GM23338 (cell line): Measurements from ENCODE around the gene NUDT2. TPM values are rescaled to one million over a fixed set of nuclear protein-coding genes. Genes with fewer than 3 reads are reported as not detected.

Experiments
- ATAC-seq: fragments of 200-7000 bp; cut with Tn5 transposase; 3 replicates; pipeline ENCODE4 v1.9.1; 2020
- DNase-seq: peaks from one replicate; pipeline ENCODE4 v3.0.0-alpha.2; 2015; ENCODE audit warnings: low spot score
- H2AFZ ChIP-seq: fragments of 200-600 bp; sonication (generic); 2 replicates; pipeline ENCODE4 v1.8.0; 2016; ENCODE audit warnings: antibody characterized with exemption, mild to moderate bottlenecking, moderate library complexity
- H3F3A ChIP-seq: fragments of 200-600 bp; sonication (generic); replicated peaks from 2 replicates; pipeline ENCODE4 v1.8.0; 2017; ENCODE audit warnings: antibody characterized with exemption, mixed run types, low read depth
- H3K27ac ChIP-seq: fragments of 200-600 bp; sonication (generic); 2 replicates; pipeline ENCODE4 v1.6.1; 2016; ENCODE audit warnings: low read depth
- H3K27me3 ChIP-seq: fragments of 200-600 bp; sonication (generic); 2 replicates; pipeline ENCODE4 v1.8.0; 2016; ENCODE audit warnings: mild to moderate bottlenecking, mixed run types, moderate library complexity; ENCODE audit not compliant: insufficient read depth
- H3K36me3 ChIP-seq: fragments of 200-600 bp; sonication (generic); 2 replicates; pipeline ENCODE4 v1.8.0; 2016; ENCODE audit warnings: mild to moderate bottlenecking; ENCODE audit not compliant: insufficient read depth
- H3K4me1 ChIP-seq: fragments of 200-600 bp; sonication (generic); 2 replicates; pipeline ENCODE4 v1.8.0; 2016; ENCODE audit warnings: mild to moderate bottlenecking, moderate library complexity; ENCODE audit not compliant: insufficient read depth
- H3K4me2 ChIP-seq: fragments of 200-600 bp; sonication (generic); 2 replicates; pipeline ENCODE4 v1.7.1; 2017; ENCODE audit warnings: mixed run types
- H3K4me3 ChIP-seq: fragments of 200-600 bp; sonication (generic); 2 replicates; pipeline ENCODE4 v1.6.1; 2016; ENCODE audit warnings: mixed run types
- H3K79me2 ChIP-seq: fragments of 200-600 bp; sonication (generic); replicated peaks from 2 replicates; pipeline ENCODE4 v1.8.0; 2017; ENCODE audit warnings: mild to moderate bottlenecking; ENCODE audit not compliant: insufficient read depth
- H3K9me2 ChIP-seq: fragments of 200-600 bp; sonication (generic); 2 replicates; pipeline ENCODE4 v1.8.0; 2017; ENCODE audit not compliant: insufficient read depth
- H4K20me1 ChIP-seq: fragments of 200-600 bp; sonication (generic); replicated peaks from 2 replicates; pipeline ENCODE4 v1.8.0; 2017; ENCODE audit warnings: mild to moderate bottlenecking; ENCODE audit not compliant: insufficient read depth
- H3K27ac Mint-ChIP-seq: 2 replicates; pipeline ENCODE4 v1.8.0; 2020; ENCODE audit warnings: inconsistent platforms, mild to moderate bottlenecking, moderate library complexity, mixed read lengths
- H3K27me3 Mint-ChIP-seq: 3 replicates; pipeline ENCODE4 v1.8.0; 2022; ENCODE audit warnings: low read depth, mild to moderate bottlenecking, moderate library complexity, mixed read lengths, inconsistent platforms; ENCODE audit not compliant: insufficient read depth, poor library complexity
- H3K36me3 Mint-ChIP-seq: 3 replicates; pipeline ENCODE4 v1.8.0; 2021; ENCODE audit warnings: low read depth, mild to moderate bottlenecking, inconsistent platforms, moderate library complexity, mixed read lengths
- H3K4me1 Mint-ChIP-seq: 3 replicates; pipeline ENCODE4 v1.8.0; 2020; ENCODE audit warnings: mild to moderate bottlenecking, inconsistent platforms, mixed read lengths
- H3K4me3 Mint-ChIP-seq: 3 replicates; pipeline ENCODE4 v1.8.0; 2021; ENCODE audit warnings: moderate library complexity, mild to moderate bottlenecking, inconsistent platforms, mixed read lengths
- H3K9me3 Mint-ChIP-seq: 3 replicates; pipeline ENCODE4 v1.8.0; 2020; ENCODE audit warnings: moderate library complexity, mild to moderate bottlenecking, inconsistent platforms, mixed read lengths
- CREB1 ChIP-seq: fragments of 250-450 bp; sonication (Bioruptor Pico); IDR thresholded peaks from 2 replicates; pipeline ENCODE4 v1.5.0; 2020; ENCODE audit warnings: low read depth, mild to moderate bottlenecking, moderate library complexity
- EZH2 ChIP-seq: fragments of 200-600 bp; sonication (generic); IDR thresholded peaks from one replicate; pipeline ENCODE4 v1.8.0; 2017; ENCODE audit warnings: antibody characterized with exemption, mild to moderate bottlenecking, low read depth; ENCODE audit not compliant: unreplicated experiment
- EZH2phosphoT487 ChIP-seq: fragments of 200-600 bp; sonication (generic); IDR thresholded peaks from one replicate; pipeline ENCODE4 v1.8.1; 2018; ENCODE audit warnings: antibody characterized with exemption; ENCODE audit not compliant: unreplicated experiment
- POLR2AphosphoS5 ChIP-seq: IDR thresholded peaks from 2 replicates; pipeline ENCODE4 v1.6.1; 2016; ENCODE audit warnings: antibody characterized with exemption, low read depth
- ZNF331 ChIP-seq: fragments of 250-450 bp; sonication (Bioruptor Pico); IDR thresholded peaks from 2 replicates; pipeline ENCODE4 v1.5.0; 2020; ENCODE audit warnings: low read depth, mild to moderate bottlenecking, moderate library complexity
- polyA plus RNA-seq: library from polyadenylated mRNA; unstranded; fragments of >200 nt; fragmentation: Nextera tagmentation; extraction: Ambion mirVana; gene quantifications from 2 replicates; pipeline ENCODE4 v1.2.1, GENCODE V29; 2016
- total RNA-seq: library from RNA; depleted of rRNA; stranded (reverse); fragments of >200 nt; shearing (Covaris generic); gene quantifications from 2 replicates; pipeline ENCODE4 v1.2.3, GENCODE V29; 2014
- TF ChIP-seq, protein P1 (sequence below): IDR thresholded peaks from 2 replicates; pipeline ENCODE4 v1.6.1; 2016; ENCODE audit warnings: antibody characterized with exemption
- TF ChIP-seq, protein P2 (sequence below): fragments of 250-450 bp; sonication (Bioruptor Pico); IDR thresholded peaks from 2 replicates; pipeline ENCODE4 v1.5.0; 2020; ENCODE audit warnings: mild to moderate bottlenecking, moderate library complexity

NUDT2 gene
- total and polyA plus RNA-seq, 2 experiments from 2014 or later = 9.5 to 16.4 TPM

GRCh38 chr9:34380511-34381315 is 51.3 kb downstream of the NUDT2 start:
- Histone ChIP-seq H3F3A (no peaks in the 10 kb centered on the region; the same call in 1 of the 2 replicates), H3K36me3 (no peaks in the 10 kb centered on the region), H3K4me3 (peak overlapping the region; percentile 67), H2AFZ (peak overlapping the region; percentile 100), H3K4me1 (peaks cover 14% of the 10 kb centered on the region), H3K4me2 (peak overlapping the region; percentile 97), H3K9me2 (no peaks in the 10 kb centered on the region), H4K20me1 (no peaks in the 10 kb centered on the region), H3K27me3 (peaks cover 46% of the 10 kb centered on the region), H3K27ac (no peak overlapping the region), H3K79me2 (no peaks in the 10 kb centered on the region)
- ATAC-seq (peak; percentile 61), DNase-seq (peak; percentile 83)
- Mint-ChIP-seq H3K27me3 (peaks cover 41% of the 10 kb centered on the region), H3K27ac (no peak overlapping the region), H3K9me3 (no peaks in the 10 kb centered on the region; the same call in 2 of the 3 replicates), H3K36me3 (no peaks in the 10 kb centered on the region), H3K4me3 (peak overlapping the region; percentile 89), H3K4me1 (peaks cover 13% of the 10 kb centered on the region)
- TF ChIP-seq POLR2AphosphoS5 = peak; percentile 51; the same call in 1 of the 2 replicates
- no peak for TF ChIP-seq EZH2

DNA sequence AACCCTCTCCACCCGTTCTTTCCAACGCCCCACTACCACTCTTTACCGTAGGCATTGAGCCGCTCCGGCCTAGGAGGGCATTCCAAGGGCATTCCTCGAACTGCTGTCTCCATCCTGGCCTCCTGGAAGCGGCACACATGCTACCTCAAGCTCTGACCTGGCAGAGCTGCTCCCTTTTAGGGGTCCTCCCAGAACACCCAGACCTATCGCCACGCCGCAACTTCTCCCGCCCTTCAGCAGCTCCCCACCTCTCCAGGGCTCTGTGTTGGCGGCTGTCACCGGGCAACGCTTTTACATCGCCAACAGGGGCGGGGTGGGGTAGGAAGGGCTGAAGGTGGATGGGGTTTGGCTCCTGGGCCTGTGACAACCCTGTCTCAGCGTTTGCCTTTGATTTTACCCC is 52.0 kb downstream of the NUDT2 start:
- Histone ChIP-seq H2AFZ (peak overlapping the region; percentile 99), H3K4me3 (peak overlapping the region; percentile 67), H3K4me2 (peak overlapping the region; percentile 97), H3K79me2 (no peaks in the 10 kb centered on the region), H4K20me1 (no peaks in the 10 kb centered on the region), H3K27me3 (peaks cover 44% of the 10 kb centered on the region), H3K27ac (no peak overlapping the region), H3K36me3 (no peaks in the 10 kb centered on the region), H3K4me1 (peaks cover 10% of the 10 kb centered on the region), H3K9me2 (no peaks in the 10 kb centered on the region), H3F3A (no peaks in the 10 kb centered on the region; the same call in 1 of the 2 replicates)
- Mint-ChIP-seq H3K27ac (no peak overlapping the region), H3K4me1 (peaks cover 10% of the 10 kb centered on the region), H3K4me3 (peak overlapping the region; percentile 89), H3K27me3 (peaks cover 37% of the 10 kb centered on the region), H3K9me3 (no peaks in the 10 kb centered on the region; the same call in 2 of the 3 replicates), H3K36me3 (no peaks in the 10 kb centered on the region)
- DNase-seq (peak; percentile 82), ATAC-seq (peak; percentile 14)
- no peak for TF ChIP-seq EZH2
- 0 out of 2 replicates have a peak, but pooled peaks have one; percentile 1 for TF ChIP-seq POLR2AphosphoS5

DNA sequence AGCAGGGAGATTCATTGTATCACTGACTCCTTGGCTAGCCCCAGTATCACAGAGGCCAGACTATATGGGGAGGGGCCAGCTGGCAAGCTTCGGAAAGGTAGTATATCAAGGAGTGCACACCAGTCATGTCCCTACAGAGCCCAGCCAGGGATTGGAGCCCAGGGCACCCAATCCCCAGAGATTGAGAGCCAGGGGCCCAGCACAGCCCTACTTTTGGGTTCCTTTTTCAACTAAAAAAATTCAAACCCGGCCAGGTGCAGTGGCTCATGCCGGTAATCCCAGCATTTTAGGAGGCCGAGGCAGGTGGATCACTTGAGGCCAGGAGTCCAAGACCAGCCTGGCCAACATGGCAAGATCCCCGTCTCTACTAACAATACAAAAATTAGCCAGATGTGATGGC is 52.7 kb downstream of the NUDT2 start:
- H3K4me1 Mint-ChIP-seq = peaks cover 10% of the 10 kb centered on the region
- H3K4me3 Mint-ChIP-seq = peak overlapping the region; percentile 89; the same call in 2 of the 3 replicates
- Histone ChIP-seq H3K79me2 (no peaks in the 10 kb centered on the region), H3K4me2 (peak overlapping the region; percentile 97), H3K4me1 (peaks cover 10% of the 10 kb centered on the region), H3K27me3 (peaks cover 44% of the 10 kb centered on the region), H3K9me2 (no peaks in the 10 kb centered on the region), H4K20me1 (no peaks in the 10 kb centered on the region), H2AFZ (peak overlapping the region; percentile 99; the same call in 1 of the 2 replicates), H3K4me3 (peak overlapping the region; percentile 67; the same call in 1 of the 2 replicates), H3K27ac (no peak overlapping the region), H3F3A (no peaks in the 10 kb centered on the region; the same call in 1 of the 2 replicates), H3K36me3 (no peaks in the 10 kb centered on the region)
- H3K36me3 Mint-ChIP-seq = no peaks in the 10 kb centered on the region
- DNase-seq = no peak
- ATAC-seq = no peak
- no peak overlapping the region for H3K27ac Mint-ChIP-seq
- no peaks in the 10 kb centered on the region; the same call in 2 of the 3 replicates for H3K9me3 Mint-ChIP-seq
- peaks cover 36% of the 10 kb centered on the region for H3K27me3 Mint-ChIP-seq
- no peak for TF ChIP-seq ZNF331 (CRISPR knock-in tag)
- TF ChIP-seq, protein P1, sequence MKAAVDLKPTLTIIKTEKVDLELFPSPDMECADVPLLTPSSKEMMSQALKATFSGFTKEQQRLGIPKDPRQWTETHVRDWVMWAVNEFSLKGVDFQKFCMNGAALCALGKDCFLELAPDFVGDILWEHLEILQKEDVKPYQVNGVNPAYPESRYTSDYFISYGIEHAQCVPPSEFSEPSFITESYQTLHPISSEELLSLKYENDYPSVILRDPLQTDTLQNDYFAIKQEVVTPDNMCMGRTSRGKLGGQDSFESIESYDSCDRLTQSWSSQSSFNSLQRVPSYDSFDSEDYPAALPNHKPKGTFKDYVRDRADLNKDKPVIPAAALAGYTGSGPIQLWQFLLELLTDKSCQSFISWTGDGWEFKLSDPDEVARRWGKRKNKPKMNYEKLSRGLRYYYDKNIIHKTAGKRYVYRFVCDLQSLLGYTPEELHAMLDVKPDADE = no peak
- TF ChIP-seq, protein P2, sequence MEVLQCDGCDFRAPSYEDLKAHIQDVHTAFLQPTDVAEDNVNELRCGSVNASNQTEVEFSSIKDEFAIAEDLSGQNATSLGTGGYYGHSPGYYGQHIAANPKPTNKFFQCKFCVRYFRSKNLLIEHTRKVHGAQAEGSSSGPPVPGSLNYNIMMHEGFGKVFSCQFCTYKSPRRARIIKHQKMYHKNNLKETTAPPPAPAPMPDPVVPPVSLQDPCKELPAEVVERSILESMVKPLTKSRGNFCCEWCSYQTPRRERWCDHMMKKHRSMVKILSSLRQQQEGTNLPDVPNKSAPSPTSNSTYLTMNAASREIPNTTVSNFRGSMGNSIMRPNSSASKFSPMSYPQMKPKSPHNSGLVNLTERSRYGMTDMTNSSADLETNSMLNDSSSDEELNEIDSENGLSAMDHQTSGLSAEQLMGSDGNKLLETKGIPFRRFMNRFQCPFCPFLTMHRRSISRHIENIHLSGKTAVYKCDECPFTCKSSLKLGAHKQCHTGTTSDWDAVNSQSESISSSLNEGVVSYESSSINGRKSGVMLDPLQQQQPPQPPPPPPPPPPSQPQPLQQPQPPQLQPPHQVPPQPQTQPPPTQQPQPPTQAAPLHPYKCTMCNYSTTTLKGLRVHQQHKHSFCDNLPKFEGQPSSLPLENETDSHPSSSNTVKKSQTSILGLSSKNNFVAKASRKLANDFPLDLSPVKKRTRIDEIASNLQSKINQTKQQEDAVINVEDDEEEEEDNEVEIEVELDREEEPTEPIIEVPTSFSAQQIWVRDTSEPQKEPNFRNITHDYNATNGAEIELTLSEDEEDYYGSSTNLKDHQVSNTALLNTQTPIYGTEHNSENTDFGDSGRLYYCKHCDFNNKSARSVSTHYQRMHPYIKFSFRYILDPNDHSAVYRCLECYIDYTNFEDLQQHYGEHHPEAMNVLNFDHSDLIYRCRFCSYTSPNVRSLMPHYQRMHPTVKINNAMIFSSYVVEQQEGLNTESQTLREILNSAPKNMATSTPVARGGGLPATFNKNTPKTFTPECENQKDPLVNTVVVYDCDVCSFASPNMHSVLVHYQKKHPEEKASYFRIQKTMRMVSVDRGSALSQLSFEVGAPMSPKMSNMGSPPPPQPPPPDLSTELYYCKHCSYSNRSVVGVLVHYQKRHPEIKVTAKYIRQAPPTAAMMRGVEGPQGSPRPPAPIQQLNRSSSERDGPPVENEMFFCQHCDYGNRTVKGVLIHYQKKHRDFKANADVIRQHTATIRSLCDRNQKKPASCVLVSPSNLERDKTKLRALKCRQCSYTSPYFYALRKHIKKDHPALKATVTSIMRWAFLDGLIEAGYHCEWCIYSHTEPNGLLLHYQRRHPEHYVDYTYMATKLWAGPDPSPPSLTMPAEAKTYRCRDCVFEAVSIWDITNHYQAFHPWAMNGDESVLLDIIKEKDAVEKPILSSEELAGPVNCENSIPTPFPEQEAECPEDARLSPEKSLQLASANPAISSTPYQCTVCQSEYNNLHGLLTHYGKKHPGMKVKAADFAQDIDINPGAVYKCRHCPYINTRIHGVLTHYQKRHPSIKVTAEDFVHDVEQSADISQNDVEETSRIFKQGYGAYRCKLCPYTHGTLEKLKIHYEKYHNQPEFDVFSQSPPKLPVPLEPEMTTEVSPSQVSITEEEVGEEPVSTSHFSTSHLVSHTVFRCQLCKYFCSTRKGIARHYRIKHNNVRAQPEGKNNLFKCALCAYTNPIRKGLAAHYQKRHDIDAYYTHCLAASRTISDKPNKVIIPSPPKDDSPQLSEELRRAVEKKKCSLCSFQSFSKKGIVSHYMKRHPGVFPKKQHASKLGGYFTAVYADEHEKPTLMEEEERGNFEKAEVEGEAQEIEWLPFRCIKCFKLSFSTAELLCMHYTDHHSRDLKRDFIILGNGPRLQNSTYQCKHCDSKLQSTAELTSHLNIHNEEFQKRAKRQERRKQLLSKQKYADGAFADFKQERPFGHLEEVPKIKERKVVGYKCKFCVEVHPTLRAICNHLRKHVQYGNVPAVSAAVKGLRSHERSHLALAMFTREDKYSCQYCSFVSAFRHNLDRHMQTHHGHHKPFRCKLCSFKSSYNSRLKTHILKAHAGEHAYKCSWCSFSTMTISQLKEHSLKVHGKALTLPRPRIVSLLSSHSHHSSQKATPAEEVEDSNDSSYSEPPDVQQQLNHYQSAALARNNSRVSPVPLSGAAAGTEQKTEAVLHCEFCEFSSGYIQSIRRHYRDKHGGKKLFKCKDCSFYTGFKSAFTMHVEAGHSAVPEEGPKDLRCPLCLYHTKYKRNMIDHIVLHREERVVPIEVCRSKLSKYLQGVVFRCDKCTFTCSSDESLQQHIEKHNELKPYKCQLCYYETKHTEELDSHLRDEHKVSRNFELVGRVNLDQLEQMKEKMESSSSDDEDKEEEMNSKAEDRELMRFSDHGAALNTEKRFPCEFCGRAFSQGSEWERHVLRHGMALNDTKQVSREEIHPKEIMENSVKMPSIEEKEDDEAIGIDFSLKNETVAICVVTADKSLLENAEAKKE (CRISPR knock-in tag) = no peak
- TF ChIP-seq EZH2 = no peak
- TF ChIP-seq POLR2AphosphoS5 = no peak
- TF ChIP-seq EZH2phosphoT487 = no peak
- no peak for TF ChIP-seq CREB1 (CRISPR knock-in tag)
